ENCODE measurements around the gene XCR1. TPM values are rescaled to one million over a fixed set of nuclear protein-coding genes. Genes with fewer than 3 reads are reported as not detected.

XCR1 gene
- polyA plus RNA-seq, 1 experiment, result not detected

- Histone ChIP-seq H3K36me3 (ENCODE audit: control insufficient read depth, insufficient read depth, low read length) (peaks cover 45% of the 10 kb centered on the region), H3K4me3 (ENCODE audit: low read depth, low read length) (no peak overlapping the region), H3K27me3 (ENCODE audit: control insufficient read depth, insufficient read depth, low read length) (no peaks in the 10 kb centered on the region)
- no peak for DNase-seq (ENCODE audit: low read depth)
- ChIA-PET CTCF (interaction anchor here (0.7 to 2.6 kb wide), 5 partner anchors 10 to 116 kb away, joined by 3 to 8 read pairs (median 4); no protein-coding TSS in a partner anchor), POLR2A (no interaction called here)
- no peak for TF ChIP-seq CTCF (IDR thresholded peaks at IDR 0.05; ENCODE audit: insufficient read depth, low read depth, low read length)
Measured at GRCh38 chr3:45967724-45968123, 59.6 kb downstream of the XCR1 start.

Other genes starting within 250 kb of the XCR1 start
- gene SLC6A20, start 230.9 kb downstream of the XCR1 start, polyA plus RNA-seq (2011; rRNA removed), result not detected in 2 replicates
- gene LZTFL1, start 185.4 kb downstream of the XCR1 start, polyA plus RNA-seq (2011; rRNA removed), result 12.9 and 24.7 TPM in 2 replicates
- not detected in 2 replicates for gene CCR9, start 140.9 kb downstream of the XCR1 start, polyA plus RNA-seq (2011; rRNA removed)
- gene CXCR6, start 84.0 kb downstream of the XCR1 start, polyA plus RNA-seq (2011; rRNA removed), result not detected in 2 replicates
- 13.0 and 14.2 TPM in 2 replicates for gene FYCO1, start 31.7 kb downstream of the XCR1 start, polyA plus RNA-seq (2011; rRNA removed)
- not detected in 2 replicates for gene CCR1, start 180.8 kb upstream of the XCR1 start, polyA plus RNA-seq (2011; rRNA removed)
- not detected in 2 replicates for gene CCR3, start 215.0 kb upstream of the XCR1 start, polyA plus RNA-seq (2011; rRNA removed)

All from BJ (cell line).